GM19193 (cell line): ENCODE measurements around the gene CDYL.
A peak's percentile ranks its signal among the peaks of the same experiment; 100 is the strongest.

Experiments used
- POLR2A ChIP-seq: IDR thresholded peaks from 4 replicates; pipeline ENCODE4 v1.6.1; 2011; ENCODE audit not compliant: insufficient read depth, insufficient read length; ENCODE audit errors: extremely low read depth

CDYL gene

GRCh38 chr6:4973982-4974745 lies 198.0 kb downstream of the CDYL start:
- no peak for TF ChIP-seq POLR2A

GRCh38 chr6:4974962-4975361 lies 198.8 kb downstream of the CDYL start:
- TF ChIP-seq POLR2A, result no peak

- no peak for TF ChIP-seq POLR2A
Observed at GRCh38 chr6:4975506-4975905, 199.3 kb downstream of the CDYL start.

GRCh38 chr6:4977468-4977867 lies 201.3 kb downstream of the CDYL start:
- TF ChIP-seq POLR2A, result no peak

- TF ChIP-seq POLR2A, result no peak
Observed at GRCh38 chr6:4979426-4979825, 203.2 kb downstream of the CDYL start.

- no peak for TF ChIP-seq POLR2A
Observed at GRCh38 chr6:4981761-4982160, 205.6 kb downstream of the CDYL start.

GRCh38 chr6:4983322-4983721 lies 207.1 kb downstream of the CDYL start:
- TF ChIP-seq POLR2A, result no peak

- no peak for TF ChIP-seq POLR2A
Observed at GRCh38 chr6:4986999-4987398, 210.8 kb downstream of the CDYL start.

- TF ChIP-seq POLR2A, result no peak
Observed at GRCh38 chr6:4987432-4987831, 211.2 kb downstream of the CDYL start.

GRCh38 chr6:4994741-4995140 lies 218.5 kb downstream of the CDYL start:
- TF ChIP-seq POLR2A, result no peak

GRCh38 chr6:4997862-4998261 lies 221.7 kb downstream of the CDYL start:
- TF ChIP-seq POLR2A, result no peak

- TF ChIP-seq POLR2A, result no peak
Observed at GRCh38 chr6:4999586-4999985, 223.4 kb downstream of the CDYL start.

GRCh38 chr6:5003604-5004372 lies 227.6 kb downstream of the CDYL start, which contains the start of gene RPP40:
Gene RPP40, minus strand, starts transcription at chr6:5004037. Its CDS starts 35 bp downstream, at chr6:5004002.
- TF ChIP-seq POLR2A, result peak; percentile 53

- TF ChIP-seq POLR2A, result no peak
Observed at GRCh38 chr6:5004373-5005037, 228.3 kb downstream of the CDYL start.
